HCT116 (cell line): ENCODE results near the gene MAX.

ENCODE experiments used
- EZH2phosphoT487 ChIP-seq: fragments of 200-600 bp; IDR thresholded peaks from 2 replicates; pipeline ENCODE4 v1.6.1; 2018; ENCODE audit warnings: antibody characterized with exemption, borderline replicate concordance
- REST ChIP-seq: IDR thresholded peaks from 2 replicates; pipeline ENCODE4 v1.6.1; 2012; ENCODE audit warnings: low read depth
- SRF ChIP-seq: IDR thresholded peaks from 2 replicates; pipeline ENCODE4 v1.6.1; 2012; ENCODE audit warnings: low read depth

GRCh38 chr14:65141523-65141922, 39.2 kb upstream of the MAX start:
- TF ChIP-seq SRF (no peak), REST (no peak), EZH2phosphoT487 (no peak)
